Tibial nerve (tissue), 4 donors: Measurements from ENCODE around the gene USP50.

Experiments
- EP300 ChIP-seq, 2 donors: sonication (generic); formaldehyde crosslinking; IDR thresholded peaks; one replicate each; pipeline ENCODE4 v1.6.1; 2017; ENCODE audit warnings: antibody characterized with exemption in 2 of 2, mild to moderate bottlenecking in 1 of 2
- POLR2A ChIP-seq, 2 donors: fragments of 450-650 bp; IDR thresholded peaks; one replicate each; pipeline ENCODE4 v1.6.1; 2017; ENCODE audit warnings: antibody characterized with exemption in 2 of 2, mild to moderate bottlenecking in 2 of 2, moderate library complexity in 2 of 2
- TF ChIP-seq, protein P1 (sequence below), 5 experiments: fragments of 200-600 bp in 3 of 5; fragments of 450-650 bp in 2 of 5; sonication (generic) in 3 of 5; IDR thresholded peaks; one replicate each; pipeline ENCODE4 v1.5.1; 2016 to 2019; ENCODE audit warnings: antibody characterized with exemption in 5 of 5, mild to moderate bottlenecking in 3 of 5, moderate library complexity in 2 of 5

DNA sequence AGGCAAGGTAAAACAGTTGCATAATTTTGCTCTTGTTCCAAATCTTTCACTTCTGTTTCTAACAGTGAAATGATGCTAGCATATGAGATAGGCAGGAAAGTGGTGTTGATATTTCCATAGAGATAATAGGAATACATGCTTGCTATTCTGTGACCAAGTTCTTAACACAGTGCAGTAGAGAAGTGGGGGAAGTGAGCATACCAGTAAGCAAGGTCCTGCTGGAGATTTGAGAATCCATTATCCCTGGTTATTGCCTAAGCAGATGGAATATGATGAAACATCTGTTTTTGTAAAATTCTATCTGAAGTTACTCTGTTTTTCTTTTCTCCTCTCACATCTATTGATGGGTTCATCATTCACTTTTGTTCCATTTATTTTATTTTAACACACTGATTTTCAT lies 93.5 kb downstream of the USP50 start:
- TF ChIP-seq POLR2A (IDR thresholded peaks at IDR 0.05) = no peak
- TF ChIP-seq, protein P1, sequence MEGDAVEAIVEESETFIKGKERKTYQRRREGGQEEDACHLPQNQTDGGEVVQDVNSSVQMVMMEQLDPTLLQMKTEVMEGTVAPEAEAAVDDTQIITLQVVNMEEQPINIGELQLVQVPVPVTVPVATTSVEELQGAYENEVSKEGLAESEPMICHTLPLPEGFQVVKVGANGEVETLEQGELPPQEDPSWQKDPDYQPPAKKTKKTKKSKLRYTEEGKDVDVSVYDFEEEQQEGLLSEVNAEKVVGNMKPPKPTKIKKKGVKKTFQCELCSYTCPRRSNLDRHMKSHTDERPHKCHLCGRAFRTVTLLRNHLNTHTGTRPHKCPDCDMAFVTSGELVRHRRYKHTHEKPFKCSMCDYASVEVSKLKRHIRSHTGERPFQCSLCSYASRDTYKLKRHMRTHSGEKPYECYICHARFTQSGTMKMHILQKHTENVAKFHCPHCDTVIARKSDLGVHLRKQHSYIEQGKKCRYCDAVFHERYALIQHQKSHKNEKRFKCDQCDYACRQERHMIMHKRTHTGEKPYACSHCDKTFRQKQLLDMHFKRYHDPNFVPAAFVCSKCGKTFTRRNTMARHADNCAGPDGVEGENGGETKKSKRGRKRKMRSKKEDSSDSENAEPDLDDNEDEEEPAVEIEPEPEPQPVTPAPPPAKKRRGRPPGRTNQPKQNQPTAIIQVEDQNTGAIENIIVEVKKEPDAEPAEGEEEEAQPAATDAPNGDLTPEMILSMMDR (IDR thresholded peaks at IDR 0.05) = no peak
- TF ChIP-seq EP300 (IDR thresholded peaks at IDR 0.05) = no peak
